CD4-positive, alpha-beta T cell treated with Interleukin-1 beta for 1 hour (primary cell): ENCODE measurements around the gene CCNL2.

Source experiments
- DNase-seq, 2 donors: peaks; one replicate each; pipeline ENCODE4 v3.0.0-alpha.2; 2020 to 2022

The CCNL2 gene

GRCh38 chr1:1340791-1341548, 58.2 kb downstream of the CCNL2 start:
- DNase-seq: no peak

- no peak for DNase-seq
Observed at GRCh38 chr1:1340185-1340584, 59.0 kb downstream of the CCNL2 start.

GRCh38 chr1:1338278-1338677, 60.9 kb downstream of the CCNL2 start:
- no peak for DNase-seq

- DNase-seq: peak in 1 of 2 donors; percentile 30
Observed at GRCh38 chr1:1337793-1338147, 61.4 kb downstream of the CCNL2 start.

- no peak for DNase-seq
Observed at GRCh38 chr1:1336931-1337792, 62.0 kb downstream of the CCNL2 start.

- DNase-seq: no peak
Observed at GRCh38 chr1:1336446-1336845, 62.7 kb downstream of the CCNL2 start.

- no peak for DNase-seq
Observed at GRCh38 chr1:1335792-1336248, 63.3 kb downstream of the CCNL2 start.
